Trophoblast cell (in vitro differentiated cells and primary cell): Measurements from ENCODE around the gene HYOU1.

Source experiments
- DNase-seq, 2 donors: peaks; one replicate each; pipeline ENCODE4 v3.0.0-alpha.2; 2016
- H2AFZ ChIP-seq: 2 replicates; pipeline ENCODE4 v1.6.1; 2013; ENCODE audit warnings: low read length, moderate library complexity, mild to moderate bottlenecking; ENCODE audit not compliant: insufficient read depth, poor library complexity
- H2AK5ac ChIP-seq: 2 replicates; pipeline ENCODE4 v1.6.1; 2013; ENCODE audit warnings: mild to moderate bottlenecking, low read length
- H2BK120ac ChIP-seq: 2 replicates; pipeline ENCODE4 v1.6.1; 2013; ENCODE audit warnings: low read length, mild to moderate bottlenecking, moderate library complexity; ENCODE audit not compliant: insufficient read depth, poor library complexity
- H2BK12ac ChIP-seq: 2 replicates; pipeline ENCODE4 v1.6.1; 2013; ENCODE audit warnings: mild to moderate bottlenecking, low read length, moderate library complexity
- H2BK5ac ChIP-seq: 2 replicates; pipeline ENCODE4 v1.6.1; 2013; ENCODE audit warnings: low read length, low read depth, moderate library complexity, mild to moderate bottlenecking; ENCODE audit not compliant: poor library complexity
- H3K14ac ChIP-seq: 2 replicates; pipeline ENCODE4 v1.6.1; 2013; ENCODE audit warnings: mild to moderate bottlenecking, low read length
- H3K18ac ChIP-seq: 2 replicates; pipeline ENCODE4 v1.6.1; 2013; ENCODE audit warnings: mild to moderate bottlenecking, low read length
- H3K23ac ChIP-seq: 2 replicates; pipeline ENCODE4 v1.6.1; 2013; ENCODE audit warnings: low read length
- H3K27ac ChIP-seq: 2 replicates; pipeline ENCODE4 v1.5.1; 2013; ENCODE audit warnings: low read depth, mild to moderate bottlenecking, inconsistent platforms, low read length, moderate library complexity
- H3K27me3 ChIP-seq: 2 replicates; pipeline ENCODE4 v1.6.1; 2013; ENCODE audit warnings: inconsistent platforms, mild to moderate bottlenecking, low read length, moderate library complexity; ENCODE audit not compliant: insufficient read depth
- H3K36me3 ChIP-seq, 2 experiments: 1 replicate in 1 of 2; 2 replicates in 1 of 2; pipeline ENCODE4 v1.6.1; 2013; ENCODE audit warnings: low read length in 2 of 2, mild to moderate bottlenecking in 2 of 2, moderate library complexity in 1 of 2; ENCODE audit not compliant: insufficient read depth in 2 of 2, control insufficient read depth in 1 of 2
- H3K4ac ChIP-seq: 2 replicates; pipeline ENCODE4 v1.6.1; 2013; ENCODE audit warnings: low read depth, mild to moderate bottlenecking, low read length, moderate library complexity
- H3K4me1 ChIP-seq, 2 experiments: 1 replicate in 1 of 2; 2 replicates in 1 of 2; pipeline ENCODE4 v1.6.1; 2013; ENCODE audit warnings: low read length in 2 of 2, mild to moderate bottlenecking in 2 of 2, moderate library complexity in 1 of 2; ENCODE audit not compliant: insufficient read depth in 2 of 2, control insufficient read depth in 1 of 2
- H3K4me2 ChIP-seq: 2 replicates; pipeline ENCODE4 v1.6.1; 2013; ENCODE audit warnings: inconsistent platforms, mild to moderate bottlenecking, low read length, moderate library complexity
- H3K4me3 ChIP-seq: 2 replicates; pipeline ENCODE4 v1.5.1; 2013; ENCODE audit warnings: mild to moderate bottlenecking, low read depth, low read length, inconsistent platforms
- H3K79me1 ChIP-seq: one replicate; pipeline ENCODE4 v1.6.1; 2013; ENCODE audit warnings: low read length
- H3K79me2 ChIP-seq: 2 replicates; pipeline ENCODE4 v1.6.1; 2013; ENCODE audit warnings: low read length, mild to moderate bottlenecking; ENCODE audit not compliant: control insufficient read depth, insufficient read depth, poor library complexity
- H3K9ac ChIP-seq: 2 replicates; pipeline ENCODE4 v1.6.1; 2013; ENCODE audit warnings: mild to moderate bottlenecking, low read length
- H3K9me3 ChIP-seq: 2 replicates; pipeline ENCODE4 v1.6.1; 2013; ENCODE audit warnings: low read depth, mild to moderate bottlenecking, control low read depth, inconsistent platforms, low read length; ENCODE audit not compliant: insufficient read depth
- H4K12ac ChIP-seq: 2 replicates; pipeline ENCODE4 v1.6.1; 2013; ENCODE audit warnings: low read depth, mild to moderate bottlenecking, low read length, moderate library complexity
- H4K8ac ChIP-seq: 2 replicates; pipeline ENCODE4 v1.6.1; 2013; ENCODE audit warnings: low read depth, mild to moderate bottlenecking, low read length, moderate library complexity
- H4K91ac ChIP-seq: one replicate; pipeline ENCODE4 v1.6.1; 2013; ENCODE audit warnings: low read depth, mild to moderate bottlenecking, low read length, moderate library complexity
- WGBS: extraction: QIAGEN DNeasy Blood & Tissue Kit; methylation state at CpG from one replicate; pipeline ENCODE4 v1.1.7; 2013; ENCODE audit warnings: missing lambda C conversion rate; ENCODE audit not compliant: insufficient read length, insufficient coverage; ENCODE audit errors: extremely low coverage; 5-methylcytosine and 5-hydroxymethylcytosine counted together

The HYOU1 gene

DNA sequence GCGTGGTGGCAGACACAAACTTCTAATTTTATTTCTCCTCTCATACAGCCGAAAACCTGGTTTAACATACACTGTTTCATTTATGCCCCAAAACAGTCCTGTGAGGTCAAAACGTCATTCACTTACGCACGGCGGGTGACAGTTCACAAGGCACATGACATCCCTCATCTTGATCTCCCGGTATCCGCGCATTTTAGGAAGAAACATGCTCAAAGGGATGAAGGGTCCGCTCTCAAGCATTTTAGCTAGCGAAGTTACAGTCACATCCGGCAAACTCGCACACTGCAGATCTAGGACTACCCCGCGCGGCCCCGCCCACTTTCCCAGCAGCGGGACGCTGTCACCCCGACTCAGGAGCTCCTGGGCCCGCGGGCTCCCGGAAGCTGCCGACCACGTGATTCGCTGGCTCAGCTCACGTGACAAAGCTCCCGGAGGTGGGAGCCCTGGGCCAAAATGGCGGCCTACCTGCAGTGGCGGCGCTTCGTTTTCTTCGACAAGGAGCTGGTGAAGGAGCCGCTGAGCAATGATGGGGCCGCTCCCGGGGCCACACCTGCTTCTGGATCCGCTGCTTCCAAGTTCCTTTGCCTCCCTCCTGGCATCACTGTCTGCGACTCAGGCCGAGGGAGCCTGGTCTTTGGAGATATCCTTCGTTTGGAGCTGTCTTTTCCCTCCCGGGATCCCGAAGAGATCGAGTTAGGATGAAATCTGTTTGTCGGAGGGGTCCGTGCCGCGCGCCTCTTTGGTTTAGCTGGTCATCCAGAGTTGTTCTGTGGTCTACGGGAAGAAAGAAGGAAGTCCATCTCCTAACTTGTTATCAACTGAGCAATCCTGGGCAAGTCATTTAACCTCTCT lies 10.6 kb upstream of the HYOU1 start, which contains the start of gene VPS11:
TSS of gene VPS11 (plus strand) at position 448 of the 852 bp plus-strand sequence. CDS start at position 454, 6 bp downstream.
- WGBS = no CpG with 5 or more reads among the region's 49 CpGs
- Histone ChIP-seq H3K27ac (peak within 1 kb of the TSS; percentile 62), H2AK5ac (peak within 1 kb of the TSS; percentile 49), H3K23ac (no peak within 1 kb of the TSS), H3K9me3 (no peaks in the 10 kb centered on the region), H2BK5ac (peak within 1 kb of the TSS; percentile 89), H3K4ac (peak within 1 kb of the TSS; percentile 97), H3K4me1 (peaks cover 0 to 6% of the 10 kb centered on the region in 2 experiments), H4K12ac (peak within 1 kb of the TSS; percentile 99), H2AFZ (peak within 1 kb of the TSS; percentile 99), H3K36me3 (peaks cover 10 to 16% of the 10 kb centered on the region in 2 experiments), H3K4me2 (peak within 1 kb of the TSS; percentile 76), H3K18ac (peak within 1 kb of the TSS; percentile 95), H3K79me1 (peaks cover 5% of the 10 kb centered on the region), H3K9ac (peak within 1 kb of the TSS; percentile 95), H2BK12ac (no peak within 1 kb of the TSS), H4K91ac (peak within 1 kb of the TSS; percentile 98), H3K79me2 (peaks cover 3% of the 10 kb centered on the region), H3K4me3 (peak within 1 kb of the TSS; percentile 89), H4K8ac (peak within 1 kb of the TSS; percentile 98), H3K14ac (peak within 1 kb of the TSS; percentile 99), H3K27me3 (no peaks in the 10 kb centered on the region), H2BK120ac (peak within 1 kb of the TSS; percentile 93)
- peak; percentile 97 to 98 for DNase-seq

GRCh38 chr11:119065369-119065768 lies 8.4 kb upstream of the HYOU1 start:
- Histone ChIP-seq H3K23ac (no peak overlapping the region), H3K4me2 (no peak overlapping the region), H3K18ac (no peak overlapping the region), H3K4ac (no peak overlapping the region), H3K36me3 (peaks cover 0 to 3% of the 10 kb centered on the region in 2 experiments), H3K4me1 (peaks cover 0 to 6% of the 10 kb centered on the region in 2 experiments), H3K79me2 (peaks cover 3% of the 10 kb centered on the region), H2AK5ac (no peak overlapping the region), H3K4me3 (no peak overlapping the region), H3K9me3 (no peaks in the 10 kb centered on the region), H3K27ac (no peak overlapping the region), H2AFZ (no peak overlapping the region), H4K91ac (no peak overlapping the region), H3K79me1 (peaks cover 5% of the 10 kb centered on the region), H4K12ac (no peak overlapping the region), H3K27me3 (no peaks in the 10 kb centered on the region), H2BK12ac (no peak overlapping the region), H2BK120ac (no peak overlapping the region), H3K14ac (no peak overlapping the region), H3K9ac (no peak overlapping the region), H2BK5ac (no peak overlapping the region), H4K8ac (no peak overlapping the region)
- WGBS = no CpG with 5 or more reads among the region's 4 CpGs
- DNase-seq = peak; percentile 46 to 58

DNA sequence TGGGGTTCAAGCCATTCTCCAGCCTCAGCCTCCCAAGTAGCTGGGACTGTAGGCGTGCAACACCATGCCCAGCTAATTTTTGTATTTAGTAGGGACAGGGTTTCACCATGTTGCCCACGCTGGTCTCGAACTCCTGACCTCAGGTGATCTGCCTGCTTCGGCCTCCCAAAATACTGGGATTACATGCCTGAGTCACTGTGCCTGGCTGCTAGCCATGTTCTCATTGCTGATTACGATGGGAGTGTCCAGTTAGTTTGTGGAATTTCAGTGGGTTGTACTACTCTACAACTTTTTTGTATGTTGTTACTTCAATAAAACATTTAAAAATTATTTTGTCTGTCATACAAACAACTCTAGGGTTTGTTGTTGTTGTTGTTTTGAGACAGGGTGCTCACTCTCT lies 5.8 kb upstream of the HYOU1 start:
- no peak overlapping the region for H3K4me2 ChIP-seq
- peaks cover 3% of the 10 kb centered on the region for H3K79me1 ChIP-seq
- no peak overlapping the region for H3K18ac ChIP-seq
- no peaks in the 10 kb centered on the region for H3K27me3 ChIP-seq
- H2BK120ac ChIP-seq = no peak overlapping the region
- H3K23ac ChIP-seq = no peak overlapping the region
- H2BK12ac ChIP-seq = no peak overlapping the region
- no peak for DNase-seq
- no peak overlapping the region for H4K91ac ChIP-seq
- no peak overlapping the region for H3K4ac ChIP-seq
- H2BK5ac ChIP-seq = no peak overlapping the region
- no peaks in the 10 kb centered on the region for H3K9me3 ChIP-seq
- H4K12ac ChIP-seq = no peak overlapping the region
- H2AK5ac ChIP-seq = no peak overlapping the region
- peaks cover 3 to 5% of the 10 kb centered on the region in 2 experiments for H3K4me1 ChIP-seq
- WGBS = no CpG with 5 or more reads among the region's 5 CpGs
- no peak overlapping the region for H3K27ac ChIP-seq
- H3K4me3 ChIP-seq = no peak overlapping the region
- peaks cover 1% of the 10 kb centered on the region for H3K79me2 ChIP-seq
- H3K14ac ChIP-seq = no peak overlapping the region
- H4K8ac ChIP-seq = no peak overlapping the region
- no peaks in the 10 kb centered on the region for H3K36me3 ChIP-seq
- H3K9ac ChIP-seq = no peak overlapping the region
- no peak overlapping the region for H2AFZ ChIP-seq

GRCh38 chr11:119061256-119061655 lies 4.3 kb upstream of the HYOU1 start:
- WGBS = no CpG with 5 or more reads among the region's 3 CpGs

More at GRCh38 chr11:119061256-119061655, 4.3 kb upstream of the HYOU1 start:
- no peak overlapping the region for H3K4me2 ChIP-seq
- H3K9ac ChIP-seq = no peak overlapping the region
- no peak overlapping the region for H2AFZ ChIP-seq
- H3K18ac ChIP-seq = no peak overlapping the region
- H3K23ac ChIP-seq = no peak overlapping the region
- no peaks in the 10 kb centered on the region for H3K9me3 ChIP-seq
- H3K79me2 ChIP-seq = peaks cover 7% of the 10 kb centered on the region
- H2BK12ac ChIP-seq = no peak overlapping the region
- H2BK120ac ChIP-seq = no peak overlapping the region
- H3K79me1 ChIP-seq = peaks cover 8% of the 10 kb centered on the region
- peaks cover 2 to 3% of the 10 kb centered on the region in 2 experiments for H3K4me1 ChIP-seq
- H2BK5ac ChIP-seq = no peak overlapping the region
- H3K27ac ChIP-seq = no peak overlapping the region
- no peak overlapping the region for H2AK5ac ChIP-seq
- H3K14ac ChIP-seq = no peak overlapping the region
- H4K8ac ChIP-seq = no peak overlapping the region
- DNase-seq = no peak
- H3K36me3 ChIP-seq = no peaks in the 10 kb centered on the region
- no peak overlapping the region for H4K12ac ChIP-seq
- no peak overlapping the region for H3K4me3 ChIP-seq
- no peak overlapping the region for H4K91ac ChIP-seq
- no peak overlapping the region for H3K4ac ChIP-seq
- no peaks in the 10 kb centered on the region for H3K27me3 ChIP-seq
